IPS-20b (cell line): ENCODE results near the gene PHLPP1.
"Not testable (repeated sequence)": the region's sequence is repeated elsewhere in the genome, so short reads cannot be mapped to it uniquely, and the experiment has no call there.

Source experiments
- H3K27ac ChIP-seq: one replicate; pipeline ENCODE4 v1.5.1; 2013; ENCODE audit warnings: low read length
- H3K27me3 ChIP-seq: 2 replicates; pipeline ENCODE4 v1.6.1; 2013; ENCODE audit warnings: mild to moderate bottlenecking, low read length, inconsistent platforms; ENCODE audit not compliant: insufficient read depth
- H3K36me3 ChIP-seq: 2 replicates; pipeline ENCODE4 v1.6.1; 2013; ENCODE audit warnings: low read depth, mild to moderate bottlenecking, inconsistent platforms, low read length, moderate library complexity; ENCODE audit not compliant: insufficient read depth
- H3K4me1 ChIP-seq: 2 replicates; pipeline ENCODE4 v1.6.1; 2013; ENCODE audit warnings: mild to moderate bottlenecking, control low read depth, inconsistent platforms, low read length, moderate library complexity; ENCODE audit not compliant: insufficient read depth
- H3K4me3 ChIP-seq: 2 replicates; pipeline ENCODE4 v1.5.1; 2013; ENCODE audit warnings: mild to moderate bottlenecking, low read length, inconsistent platforms
- H3K9ac ChIP-seq: 2 replicates; pipeline ENCODE4 v1.6.1; 2013; ENCODE audit warnings: low read depth, mild to moderate bottlenecking, inconsistent platforms, low read length, moderate library complexity
- H3K9me3 ChIP-seq: 2 replicates; pipeline ENCODE4 v1.6.1; 2013; ENCODE audit warnings: mild to moderate bottlenecking, low read depth, low read length, inconsistent platforms; ENCODE audit not compliant: insufficient read depth

Gene PHLPP1

DNA sequence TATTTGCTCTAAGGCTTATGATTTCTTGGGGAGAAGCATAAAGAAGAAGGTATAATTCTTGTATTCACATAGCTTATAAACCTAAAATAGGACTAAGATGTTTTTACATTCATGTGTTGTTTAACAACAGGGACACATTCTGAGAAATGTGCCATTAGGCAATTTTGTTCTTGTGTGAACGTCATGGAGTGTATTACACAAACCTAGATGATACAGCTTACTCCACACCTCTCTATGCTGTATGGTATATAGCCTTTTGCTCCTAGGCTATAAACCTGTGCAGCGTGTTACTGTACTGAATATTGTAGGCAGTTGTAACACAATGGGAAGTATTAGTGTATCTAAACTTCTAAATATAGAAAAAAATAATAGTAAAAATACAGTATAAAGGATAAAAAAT lies 92.1 kb downstream of the PHLPP1 start:
- H3K36me3 ChIP-seq = no peaks in the 10 kb centered on the region
- H3K27ac ChIP-seq = no peak overlapping the region
- H3K9me3 ChIP-seq = no peaks in the 10 kb centered on the region
- no peaks in the 10 kb centered on the region for H3K27me3 ChIP-seq
- H3K4me3 ChIP-seq = no peak overlapping the region
- peaks cover 20% of the 10 kb centered on the region for H3K4me1 ChIP-seq
- H3K9ac ChIP-seq = no peak overlapping the region

DNA sequence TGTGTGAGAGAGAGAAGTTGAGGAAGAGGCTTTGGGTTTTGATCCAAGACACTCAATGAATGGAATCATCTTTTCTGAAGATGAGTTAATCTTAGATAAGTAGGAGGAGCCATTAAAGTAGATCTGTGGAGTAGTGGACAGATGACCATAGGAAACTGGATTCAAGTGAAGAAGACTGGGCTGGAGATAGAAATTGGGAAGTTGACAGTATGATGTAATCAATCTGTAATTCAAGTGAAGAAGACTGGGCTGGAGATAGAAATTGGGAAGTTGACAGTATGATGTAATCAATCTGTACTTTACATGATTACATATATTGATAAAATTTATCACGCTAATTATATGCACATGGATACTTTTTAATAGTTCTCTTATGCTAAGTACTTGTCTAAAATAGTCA lies 92.8 kb downstream of the PHLPP1 start:
- Histone ChIP-seq H3K9ac (no peak overlapping the region), H3K4me1 (peaks cover 20% of the 10 kb centered on the region), H3K27ac (no peak overlapping the region)

DNA sequence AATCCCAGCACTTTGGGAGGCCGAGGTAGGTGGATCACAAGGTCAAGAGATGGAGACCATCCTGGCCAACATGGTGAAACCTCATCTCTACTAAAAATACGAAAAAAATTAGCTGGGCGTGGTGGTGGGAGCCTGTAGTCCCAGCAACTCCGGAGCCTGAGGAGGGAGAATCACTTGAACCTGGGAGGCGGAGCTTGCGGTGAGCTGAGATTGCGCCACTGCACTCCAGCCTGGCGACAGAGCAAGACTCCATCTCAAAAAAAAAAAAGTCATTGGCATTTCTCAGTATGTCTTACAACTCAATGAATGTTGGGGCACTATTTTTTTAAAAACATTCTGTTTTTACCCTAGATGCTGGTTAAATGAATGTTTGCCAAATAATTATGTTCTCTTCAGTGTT lies 94.1 kb downstream of the PHLPP1 start:
- H3K27ac ChIP-seq, H3K36me3 ChIP-seq, H3K9me3 ChIP-seq, H3K4me3 ChIP-seq, H3K9ac ChIP-seq, H3K27me3 ChIP-seq: not testable (repeated sequence)
- peaks cover 31% of the 10 kb centered on the region for H3K4me1 ChIP-seq

More for the DNA sequence above, 92.8 kb downstream of the PHLPP1 start:
- Histone ChIP-seq H3K27me3 (no peaks in the 10 kb centered on the region), H3K9me3 (no peaks in the 10 kb centered on the region), H3K36me3 (no peaks in the 10 kb centered on the region), H3K4me3 (no peak overlapping the region)

DNA sequence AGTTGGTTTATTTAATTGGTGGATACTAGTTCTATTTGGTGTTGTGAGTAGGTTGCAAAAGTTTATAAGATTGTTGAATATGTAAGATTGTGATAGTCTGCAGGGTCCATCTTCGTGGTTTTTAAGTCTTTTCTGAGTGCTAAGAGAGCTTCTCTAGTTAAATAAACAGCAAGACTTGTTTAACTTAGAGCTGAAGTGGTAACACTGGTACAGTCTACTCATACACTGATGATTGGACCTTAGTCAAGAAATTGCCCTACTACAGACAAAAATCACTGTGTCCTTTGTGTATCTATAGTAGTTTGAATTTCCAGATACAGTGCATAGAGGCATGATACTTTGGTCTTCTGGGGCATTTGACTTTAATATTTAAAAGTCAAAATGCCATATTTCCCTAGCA lies 94.6 kb downstream of the PHLPP1 start:
- H3K36me3 ChIP-seq = no peaks in the 10 kb centered on the region
- H3K9ac ChIP-seq = no peak overlapping the region
- H3K4me3 ChIP-seq = no peak overlapping the region
- no peaks in the 10 kb centered on the region for H3K27me3 ChIP-seq
- H3K27ac ChIP-seq = no peak overlapping the region
- H3K9me3 ChIP-seq = no peaks in the 10 kb centered on the region
- H3K4me1 ChIP-seq = peaks cover 34% of the 10 kb centered on the region

DNA sequence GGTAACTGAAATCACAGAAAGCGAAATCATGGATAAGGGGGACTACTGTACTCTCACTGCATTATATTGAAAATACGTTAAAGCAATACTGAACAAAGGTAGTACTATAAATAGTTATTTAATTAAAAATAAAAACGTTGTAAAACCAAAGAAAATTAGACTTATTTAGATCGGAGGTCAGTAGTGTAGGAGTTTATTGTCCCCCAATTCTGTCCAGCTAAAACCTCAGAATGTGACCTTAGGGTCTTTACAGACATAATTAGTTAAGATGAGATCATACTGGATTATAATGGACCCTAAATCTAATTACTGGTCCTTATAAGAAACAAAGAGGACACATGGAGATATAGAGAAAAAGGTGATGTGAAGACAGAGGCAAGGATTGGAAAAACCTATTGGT lies 95.3 kb downstream of the PHLPP1 start:
- Histone ChIP-seq H3K27ac (peak overlapping the region; percentile 5), H3K27me3 (no peaks in the 10 kb centered on the region), H3K9ac (no peak overlapping the region), H3K36me3 (no peaks in the 10 kb centered on the region), H3K4me3 (no peak overlapping the region), H3K4me1 (peaks cover 34% of the 10 kb centered on the region), H3K9me3 (no peaks in the 10 kb centered on the region)

DNA sequence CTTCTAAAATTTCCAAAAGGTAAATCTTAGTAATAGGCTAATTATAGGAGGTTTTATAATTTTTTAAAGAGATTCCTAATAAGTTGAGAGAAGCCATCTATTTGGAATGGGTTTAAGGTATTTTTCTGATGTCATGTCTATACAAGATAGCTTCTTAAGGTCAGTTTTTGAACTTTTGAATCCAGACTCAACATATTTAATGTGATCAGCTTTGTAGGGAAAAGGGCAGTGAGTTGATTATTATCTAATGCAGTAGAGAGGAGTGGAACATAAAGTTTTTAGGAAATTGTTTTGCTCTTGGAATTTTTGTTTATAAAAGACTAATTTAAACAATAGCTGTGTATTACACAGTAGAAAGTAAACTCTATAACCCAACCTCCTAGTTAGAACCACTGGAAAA lies 96.3 kb downstream of the PHLPP1 start:
- Histone ChIP-seq H3K9ac (no peak overlapping the region), H3K4me3 (no peak overlapping the region), H3K36me3 (no peaks in the 10 kb centered on the region), H3K9me3 (no peaks in the 10 kb centered on the region), H3K4me1 (peaks cover 34% of the 10 kb centered on the region), H3K27me3 (no peaks in the 10 kb centered on the region), H3K27ac (no peak overlapping the region)

DNA sequence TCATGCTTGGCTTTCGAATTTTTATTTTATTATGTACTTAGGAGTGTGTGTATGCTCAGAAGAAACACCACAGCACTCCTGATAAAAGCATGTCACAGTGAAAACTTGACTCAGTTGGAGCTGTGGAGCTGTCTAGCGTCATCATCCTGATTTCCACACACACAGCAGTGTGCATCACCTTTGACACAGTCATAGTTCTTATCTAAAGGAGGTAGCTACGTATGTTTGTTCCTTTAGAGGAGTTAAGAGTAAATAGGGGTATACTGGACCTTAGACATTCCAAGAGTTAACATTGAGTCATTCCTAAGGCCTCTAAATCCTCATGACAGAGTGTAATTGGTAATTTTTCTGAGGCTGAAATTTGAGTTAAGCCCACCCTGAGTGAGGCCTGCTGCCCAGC lies 96.9 kb downstream of the PHLPP1 start:
- Histone ChIP-seq H3K36me3 (no peaks in the 10 kb centered on the region), H3K4me1 (peaks cover 34% of the 10 kb centered on the region), H3K9ac (no peak overlapping the region), H3K27me3 (no peaks in the 10 kb centered on the region), H3K27ac (no peak overlapping the region), H3K4me3 (no peak overlapping the region), H3K9me3 (no peaks in the 10 kb centered on the region; the same call in 1 of the 2 replicates)

DNA sequence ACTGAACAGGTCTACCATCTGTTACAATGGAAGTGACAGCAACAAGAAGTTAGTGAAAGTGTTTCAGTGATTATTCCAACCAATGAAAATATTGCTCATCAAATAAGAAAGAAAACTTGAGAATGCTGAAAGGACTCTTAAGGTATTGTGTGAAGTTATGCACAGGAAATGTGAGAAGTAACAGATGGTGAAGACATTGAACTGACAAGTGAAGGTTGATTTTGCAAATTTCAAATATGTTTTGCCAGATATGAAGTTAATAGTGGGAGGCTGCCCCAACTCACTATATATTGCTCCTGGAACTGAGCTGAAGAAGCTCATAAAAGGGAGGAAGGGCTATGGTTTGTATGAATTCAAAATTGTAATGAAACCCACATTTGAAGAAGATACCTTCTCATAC lies 97.5 kb downstream of the PHLPP1 start:
- Histone ChIP-seq H3K27ac (no peak overlapping the region), H3K9me3 (no peaks in the 10 kb centered on the region; the same call in 1 of the 2 replicates), H3K4me1 (peaks cover 34% of the 10 kb centered on the region), H3K36me3 (no peaks in the 10 kb centered on the region), H3K27me3 (no peaks in the 10 kb centered on the region), H3K9ac (no peak overlapping the region), H3K4me3 (no peak overlapping the region)

DNA sequence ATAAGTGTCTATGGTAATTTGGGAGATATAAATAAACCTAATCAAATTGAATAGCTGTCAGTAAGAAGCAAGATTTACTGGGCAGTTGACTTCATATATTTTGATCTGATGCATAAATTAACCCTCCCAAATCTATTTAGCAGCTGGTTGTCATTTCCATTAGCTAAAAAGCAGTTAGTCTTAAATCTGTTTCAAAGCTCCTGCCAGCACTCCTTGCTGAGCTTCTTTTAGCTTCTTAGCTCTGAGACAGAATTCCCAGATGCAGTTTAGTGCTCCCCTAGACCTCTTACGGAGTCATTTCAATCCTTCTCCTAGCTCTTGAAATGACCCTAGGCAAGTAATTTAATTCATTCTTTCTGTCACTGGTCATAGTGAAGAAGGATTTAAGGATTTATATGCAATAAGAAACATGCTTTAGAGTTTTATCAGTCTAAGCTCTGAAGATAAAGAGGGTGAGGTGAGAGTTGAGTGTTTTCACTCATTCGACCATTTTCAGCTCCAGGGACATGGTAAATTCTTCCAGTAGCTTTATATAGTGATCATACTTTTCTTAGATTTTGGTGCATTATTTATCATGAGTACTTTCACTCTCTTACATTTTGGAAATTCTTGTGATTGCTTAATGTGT lies 98.9 kb downstream of the PHLPP1 start:
- Histone ChIP-seq H3K9me3 (no peaks in the 10 kb centered on the region; the same call in 1 of the 2 replicates), H3K27ac (no peak overlapping the region), H3K4me1 (peaks cover 34% of the 10 kb centered on the region), H3K4me3 (no peak overlapping the region), H3K27me3 (no peaks in the 10 kb centered on the region), H3K36me3 (no peaks in the 10 kb centered on the region), H3K9ac (peak overlapping the region; percentile 40; the same call in 1 of the 2 replicates)

DNA sequence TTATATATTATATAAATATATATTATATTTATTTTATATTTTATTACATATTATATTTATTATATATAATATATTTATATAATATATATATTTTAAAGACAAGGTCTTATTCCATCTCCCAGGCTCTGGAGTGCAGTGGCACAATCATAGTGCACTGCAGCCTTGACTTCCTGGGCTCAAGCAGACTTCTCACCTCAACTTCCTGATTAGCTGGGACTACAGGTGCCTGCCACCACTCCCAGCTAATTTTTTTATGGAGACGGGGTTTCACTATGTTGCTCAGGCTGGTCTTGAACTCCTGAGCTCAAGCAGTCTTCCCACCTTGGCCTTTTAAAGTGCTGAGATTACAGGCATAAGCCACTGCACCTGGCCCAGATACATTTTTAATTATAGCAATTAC lies 110.0 kb downstream of the PHLPP1 start:
- H3K36me3 ChIP-seq = peaks cover 6% of the 10 kb centered on the region
- H3K9ac ChIP-seq = no peak overlapping the region
- H3K27ac ChIP-seq = no peak overlapping the region
- H3K4me1 ChIP-seq = peaks cover 16% of the 10 kb centered on the region; the same call in 1 of the 2 replicates
- no peaks in the 10 kb centered on the region for H3K27me3 ChIP-seq
- H3K9me3 ChIP-seq = no peaks in the 10 kb centered on the region
- no peak overlapping the region for H3K4me3 ChIP-seq

DNA sequence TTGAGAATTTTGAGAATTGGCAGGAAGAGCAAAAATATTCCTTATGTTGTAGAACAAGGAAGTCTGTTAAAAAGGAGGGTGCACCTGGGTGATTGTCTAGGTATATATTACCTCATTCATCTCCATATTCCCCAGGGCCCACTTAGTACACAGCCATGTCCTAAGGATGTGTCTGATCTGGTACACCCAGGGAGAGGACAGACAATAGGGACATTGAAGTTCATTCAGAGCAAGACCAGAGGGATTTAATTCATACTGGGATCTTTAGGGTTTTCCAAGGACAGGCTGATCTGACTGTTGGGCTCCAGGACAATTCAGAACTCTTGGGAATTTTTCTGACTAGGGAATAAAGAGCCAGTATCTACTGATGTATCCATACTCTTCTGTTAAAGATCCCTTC lies 112.1 kb downstream of the PHLPP1 start:
- Histone ChIP-seq H3K9me3 (no peaks in the 10 kb centered on the region), H3K9ac (no peak overlapping the region), H3K4me1 (peaks cover 24% of the 10 kb centered on the region), H3K27ac (peak overlapping the region; percentile 28), H3K4me3 (no peak overlapping the region), H3K36me3 (peaks cover 12% of the 10 kb centered on the region), H3K27me3 (no peaks in the 10 kb centered on the region)

DNA sequence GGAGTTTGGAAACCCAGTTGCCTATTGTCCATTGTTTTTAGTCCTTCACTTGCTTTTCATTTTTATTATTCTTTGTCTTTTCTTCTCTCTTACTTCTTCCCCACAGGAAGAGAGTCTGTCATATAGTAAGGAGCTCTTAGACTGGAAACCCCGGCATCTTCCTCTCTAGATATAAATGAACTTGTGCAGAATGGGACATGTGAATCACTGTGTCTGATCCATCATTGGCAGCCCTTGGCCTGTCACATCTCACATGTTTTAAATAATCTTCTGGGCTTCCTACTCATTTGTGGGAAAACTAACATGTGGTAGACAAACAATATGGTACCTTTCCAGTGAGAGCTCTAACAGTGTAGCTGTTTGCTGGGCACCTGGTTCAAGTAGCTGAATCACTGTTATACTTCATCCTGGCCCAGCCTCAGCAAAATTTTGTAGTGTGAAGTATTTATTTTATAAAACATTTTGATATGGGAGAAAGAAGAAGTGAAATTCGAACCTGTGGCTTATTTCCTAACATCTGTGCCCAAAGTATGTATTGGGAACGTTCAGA lies 112.8 kb downstream of the PHLPP1 start:
- peaks cover 27% of the 10 kb centered on the region for H3K4me1 ChIP-seq
- H3K4me3 ChIP-seq = no peak overlapping the region
- no peak overlapping the region for H3K9ac ChIP-seq
- H3K27ac ChIP-seq = no peak overlapping the region
- no peaks in the 10 kb centered on the region for H3K27me3 ChIP-seq
- H3K9me3 ChIP-seq = no peaks in the 10 kb centered on the region
- H3K36me3 ChIP-seq = peaks cover 12% of the 10 kb centered on the region
